HG03097 (cell line): Measurements from ENCODE around the gene LRRC55.

ENCODE experiments used
- ATAC-seq: cut with Tn5 transposase; IDR thresholded peaks from one replicate; pipeline ENCODE4 v1.9.1; 2021; ENCODE audit not compliant: unreplicated experiment, low FRiP score

The LRRC55 gene

GRCh38 chr11:57231539-57232253 lies 49.9 kb downstream of the LRRC55 start:
- ATAC-seq: no peak

- no peak for ATAC-seq
These were observed 51.9 kb downstream of the LRRC55 start for GRCh38 chr11:57233702-57234101.

- ATAC-seq: no peak
These were observed 54.3 kb downstream of the LRRC55 start for GRCh38 chr11:57235761-57236703.

GRCh38 chr11:57237204-57237681 lies 55.5 kb downstream of the LRRC55 start, which contains the start of gene APLNR:
Gene APLNR (minus strand): TSS chr11:57237250. CDS start chr11:57237004, 246 bp downstream.
- no peak for ATAC-seq

- no peak for ATAC-seq
These were observed 57.6 kb downstream of the LRRC55 start for GRCh38 chr11:57239348-57239747.

GRCh38 chr11:57240007-57240406 lies 58.3 kb downstream of the LRRC55 start:
- no peak for ATAC-seq

GRCh38 chr11:57240757-57241156 lies 59.0 kb downstream of the LRRC55 start:
- no peak for ATAC-seq
